ENCODE results near the gene TNC.
"Not testable (repeated sequence)": the region's sequence is repeated elsewhere in the genome, so short reads cannot be mapped to it uniquely, and the experiment has no call there.

The TNC gene

GRCh38 chr9:115135821-115136778, 18.1 kb upstream of the TNC start:
- no peak for TF ChIP-seq CTCF (IDR thresholded peaks at IDR 0.05; ENCODE audit: insufficient read depth, missing control alignments)
- FAIRE-seq, result no peak
- no peak for DNase-seq (ENCODE audit: insufficient read length, low spot score)

GRCh38 chr9:115134941-115135340, 17.0 kb upstream of the TNC start:
- DNase-seq (ENCODE audit: insufficient read length, low spot score) (no peak), FAIRE-seq (no peak)
- no peak for TF ChIP-seq CTCF (IDR thresholded peaks at IDR 0.05; ENCODE audit: insufficient read depth, missing control alignments)

- FAIRE-seq, result no peak
- DNase-seq (ENCODE audit: insufficient read length, low spot score), result no peak
- no peak for TF ChIP-seq CTCF (IDR thresholded peaks at IDR 0.05; ENCODE audit: insufficient read depth, missing control alignments)
Measured at GRCh38 chr9:115133649-115134048, 15.7 kb upstream of the TNC start.

- FAIRE-seq (no peak), DNase-seq (ENCODE audit: insufficient read length, low spot score) (no peak)
- no peak for TF ChIP-seq CTCF (IDR thresholded peaks at IDR 0.05; ENCODE audit: insufficient read depth, missing control alignments)
Measured at GRCh38 chr9:115132648-115133047, 14.7 kb upstream of the TNC start.

GRCh38 chr9:115130176-115130575, 12.2 kb upstream of the TNC start:
- no peak for TF ChIP-seq CTCF (IDR thresholded peaks at IDR 0.05; ENCODE audit: insufficient read depth, missing control alignments)
- DNase-seq (ENCODE audit: insufficient read length, low spot score), result no peak
- FAIRE-seq, result no peak

GRCh38 chr9:115128726-115129125, 10.8 kb upstream of the TNC start:
- FAIRE-seq; DNase-seq (ENCODE audit: insufficient read length, low spot score): not testable (repeated sequence)

- DNase-seq (ENCODE audit: insufficient read length, low spot score) (no peak), FAIRE-seq (no peak)
- no peak for TF ChIP-seq CTCF (IDR thresholded peaks at IDR 0.05; ENCODE audit: insufficient read depth, missing control alignments)
Measured at GRCh38 chr9:115127191-115127817, 9.3 kb upstream of the TNC start.
